CD1c-positive myeloid dendritic cell (primary cell): Measurements from ENCODE around the gene SPRN.
A peak's percentile ranks its signal among the peaks of the same experiment; 100 is the strongest.
"Not testable (repeated sequence)": the region's sequence is repeated elsewhere in the genome, so short reads cannot be mapped to it uniquely, and the experiment has no call there.

Experiments
- DNase-seq: peaks from one replicate; pipeline ENCODE4 v3.0.0-alpha.2; 2016; ENCODE audit errors: extremely low spot score

Gene SPRN

DNA sequence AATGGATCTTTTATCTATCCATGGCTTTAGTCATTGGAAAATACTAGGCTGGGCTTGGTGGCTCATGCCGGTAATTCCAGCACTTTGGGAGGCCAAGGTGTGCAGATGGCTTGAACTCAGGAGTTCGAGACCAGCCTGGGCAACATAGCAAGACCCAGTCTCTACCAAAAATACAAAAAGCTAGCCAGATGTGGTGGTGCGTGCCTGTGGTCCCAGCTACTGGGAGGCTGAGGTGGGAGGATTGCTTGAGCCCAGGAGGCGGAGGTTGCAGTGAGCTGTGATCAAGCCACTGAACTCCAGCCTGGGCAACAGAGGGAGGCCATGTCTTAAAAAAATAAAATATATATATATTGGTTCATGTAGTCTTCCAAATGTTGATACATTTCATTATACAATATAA is 37.5 kb downstream of the SPRN start:
- not testable (repeated sequence) for DNase-seq

DNA sequence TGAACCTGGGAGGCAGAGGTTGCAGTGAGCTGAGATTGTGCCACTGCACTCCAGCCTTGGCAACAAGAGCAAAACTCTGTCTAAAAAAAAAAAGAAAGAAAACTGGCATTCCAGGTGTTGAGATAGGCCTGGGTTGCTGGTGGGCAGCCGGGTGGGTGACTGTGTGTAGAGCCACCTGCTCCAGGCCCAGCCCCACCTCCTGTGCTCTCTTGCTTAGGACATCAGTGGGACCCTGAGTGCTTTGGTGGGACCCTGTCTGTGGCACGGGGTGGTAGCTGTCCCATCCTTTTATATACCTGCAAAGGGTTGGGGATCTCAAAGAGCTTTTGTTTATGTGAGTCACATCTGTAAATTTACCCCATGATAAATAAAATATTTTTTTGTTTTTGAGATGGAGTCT is 39.2 kb downstream of the SPRN start:
- no peak for DNase-seq

DNA sequence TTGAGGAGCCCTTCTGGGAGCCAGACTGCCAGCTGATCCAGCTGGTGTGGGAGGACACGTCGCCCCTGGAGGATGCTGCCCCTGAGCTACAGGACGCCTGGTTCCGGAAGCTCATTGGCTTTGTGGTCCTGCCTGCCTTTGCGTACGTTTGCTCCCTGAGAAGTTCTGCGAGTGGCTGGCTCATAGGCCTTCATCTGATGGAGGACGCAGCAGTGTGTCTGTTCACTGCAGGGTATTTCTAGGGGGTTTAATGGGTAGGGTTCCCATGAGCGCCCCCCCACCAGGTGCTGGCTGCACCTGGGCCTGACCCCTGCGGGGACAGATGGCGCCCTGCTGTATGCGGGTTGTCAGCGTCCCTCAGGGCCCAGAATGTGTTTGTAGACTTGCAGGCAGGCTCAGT is 40.4 kb downstream of the SPRN start:
- no peak for DNase-seq

- no peak for DNase-seq
Observed at GRCh38 chr10:133383551-133383950, 40.9 kb downstream of the SPRN start.

- DNase-seq = peak; percentile 10
Observed at GRCh38 chr10:133381036-133381435, 43.4 kb downstream of the SPRN start.

- DNase-seq = no peak
Observed at GRCh38 chr10:133379801-133380666, 44.4 kb downstream of the SPRN start.

GRCh38 chr10:133379152-133379800 is 45.1 kb downstream of the SPRN start, which contains the start of gene PAOX:
Gene PAOX (plus strand): TSS chr10:133379262. CDS start chr10:133379317, 55 bp downstream.
- DNase-seq = peak; percentile 74

GRCh38 chr10:133378251-133379096 is 46.0 kb downstream of the SPRN start:
- peak; percentile 96 for DNase-seq

- DNase-seq = no peak
Observed at GRCh38 chr10:133377818-133378250, 46.6 kb downstream of the SPRN start.

DNA sequence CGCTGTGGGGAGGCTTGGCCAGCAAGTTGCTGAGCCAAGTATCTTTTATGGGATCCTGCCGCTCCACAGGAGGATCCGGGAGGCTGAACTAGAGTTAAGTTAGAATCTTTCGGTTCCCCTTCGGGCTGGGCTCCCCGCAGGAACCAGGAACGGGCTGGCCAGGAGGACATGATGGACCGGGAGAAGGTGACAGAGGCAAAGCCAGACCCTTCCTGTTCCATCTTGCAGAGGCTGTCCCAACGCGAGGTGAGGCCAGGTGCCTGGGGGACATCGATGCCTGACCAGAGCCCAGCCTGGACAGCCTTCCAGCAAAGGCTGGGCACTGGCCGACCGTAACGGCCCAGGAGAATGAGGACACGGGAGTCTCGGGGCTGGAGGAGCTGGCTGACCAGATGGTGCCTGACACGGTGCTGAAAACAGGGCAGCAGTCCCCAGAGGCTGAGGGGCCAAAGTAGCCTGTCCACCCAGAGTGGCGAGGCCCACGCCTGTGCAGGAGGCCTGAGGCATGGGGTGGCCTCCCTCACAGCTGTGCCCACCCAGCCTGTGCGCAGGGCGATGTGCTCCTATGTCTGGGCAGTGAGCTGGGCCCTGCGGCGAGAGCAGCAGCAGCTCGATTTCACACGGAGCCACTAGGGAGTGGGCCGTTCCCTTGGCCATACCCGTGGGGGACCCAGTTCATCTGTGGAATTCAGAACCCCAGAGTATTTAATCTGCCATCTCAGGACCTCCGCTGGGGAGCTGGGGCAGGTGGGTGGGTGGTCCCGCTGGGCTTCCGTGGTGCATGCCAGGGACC is 47.2 kb downstream of the SPRN start:
- DNase-seq = peak; percentile 15

DNA sequence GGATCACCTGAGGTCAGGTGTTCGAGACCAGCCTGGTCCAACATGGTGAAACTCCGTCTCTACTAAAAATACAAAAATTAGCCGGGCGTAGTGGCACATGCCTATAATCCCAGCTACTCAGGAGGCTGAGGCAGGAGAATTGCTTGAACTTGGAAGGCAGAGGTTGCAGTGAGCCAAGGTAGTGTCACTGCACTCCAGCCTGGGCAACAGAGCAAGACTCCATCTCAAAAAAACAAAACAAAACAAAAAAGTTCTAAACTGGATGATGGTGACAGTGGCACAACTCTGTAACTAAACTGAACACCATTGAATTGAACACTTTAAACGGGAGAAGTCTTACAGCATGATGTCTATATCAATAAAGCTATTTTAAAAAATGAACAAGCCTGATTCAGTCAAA is 48.2 kb downstream of the SPRN start:
- DNase-seq = not testable (repeated sequence)

- DNase-seq = no peak
Observed at GRCh38 chr10:133375357-133376115, 48.9 kb downstream of the SPRN start.

GRCh38 chr10:133373174-133374090 is 51.0 kb downstream of the SPRN start, which contains the start of gene ECHS1:
Gene ECHS1 (minus strand): TSS chr10:133373354. CDS start chr10:133373333, 21 bp downstream.
- peak; percentile 98 for DNase-seq

DNA sequence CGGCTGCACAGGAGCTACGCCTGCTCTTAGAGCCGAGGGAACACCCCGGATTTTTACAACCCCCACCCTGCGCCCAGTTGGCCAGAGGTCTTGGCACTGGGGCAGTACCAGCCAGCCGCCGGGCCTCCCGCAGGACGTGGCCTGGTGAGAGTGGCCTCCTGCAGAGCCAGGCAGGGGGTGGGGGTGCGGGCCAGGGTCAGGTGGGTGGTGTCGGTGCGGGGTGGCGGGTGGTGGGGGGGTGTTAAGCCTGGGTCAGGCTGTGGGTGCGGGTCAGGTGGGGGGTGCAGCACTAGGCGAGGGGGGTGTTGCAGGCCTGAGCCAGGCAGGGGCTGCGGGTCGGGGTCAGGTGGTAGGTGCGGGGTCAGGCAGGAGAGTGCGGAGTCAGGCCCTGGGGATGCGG is 51.9 kb downstream of the SPRN start:
- DNase-seq = no peak
